ENCODE measurements around the gene RAB17. TPM values are rescaled to one million over a fixed set of nuclear protein-coding genes. Genes with fewer than 3 reads are reported as not detected.
"Not testable (repeated sequence)": the region's sequence is repeated elsewhere in the genome, so short reads cannot be mapped to it uniquely, and the experiment has no call there.

RAB17 gene
- total RNA-seq, 2 donors from 2014 or later, result 6.4 to 6.5 TPM

DNA sequence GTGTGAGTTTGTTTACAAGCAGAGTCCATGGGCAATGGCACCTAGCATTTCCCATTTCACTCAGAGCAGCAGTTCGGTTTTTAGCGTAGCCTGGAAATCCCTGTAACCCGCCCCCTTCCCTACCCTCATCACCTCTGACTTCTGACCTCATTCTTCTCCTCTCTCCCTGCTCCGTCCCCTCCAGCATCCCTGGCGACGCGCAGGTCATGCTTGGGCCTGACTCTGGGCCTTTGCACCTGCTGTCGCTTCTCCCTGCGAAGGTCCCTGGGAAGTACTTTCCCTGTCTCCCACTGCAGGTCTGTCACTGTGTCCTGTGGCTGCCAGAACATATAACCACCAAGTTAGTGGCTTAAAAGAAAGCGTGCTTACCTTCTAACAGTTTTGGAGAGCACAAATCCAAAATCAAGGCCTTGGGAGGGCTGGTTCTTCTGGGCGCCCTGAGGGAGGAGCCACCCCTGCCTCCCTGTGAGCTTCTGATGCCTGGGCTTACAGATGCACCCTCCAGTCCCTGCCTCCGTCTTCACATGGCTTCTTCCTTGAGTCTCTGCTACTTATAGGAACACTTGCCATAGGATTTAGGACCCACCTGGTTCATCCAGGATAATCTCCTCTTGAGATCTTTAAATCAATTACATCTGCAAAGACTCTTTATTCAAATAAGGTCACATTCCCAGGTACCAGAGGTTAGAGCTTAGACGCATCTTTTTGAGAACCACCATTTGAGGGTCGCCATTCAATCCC is 8.1 kb upstream of the RAB17 start:
- H3K4me1 ChIP-seq (ENCODE audit: control insufficient read depth in 1 of 2, low read depth in 2 of 2), result peaks cover 18 to 66% of the 10 kb centered on the region in 2 donors
- no peak for DNase-seq (ENCODE audit: low spot score)
- H3K4me3 ChIP-seq, result no peak overlapping the region
- H3K27me3 ChIP-seq (replicated peaks; ENCODE audit: insufficient read depth), result no peaks in the 10 kb centered on the region
- no peak for ATAC-seq (ENCODE audit: insufficient number of reproducible peaks, low FRiP score, low read depth)
- H3K27ac ChIP-seq, result peak overlapping the region; percentile 83 to 98
- no peaks in the 10 kb centered on the region for H3K36me3 ChIP-seq
- TF ChIP-seq, protein P1, sequence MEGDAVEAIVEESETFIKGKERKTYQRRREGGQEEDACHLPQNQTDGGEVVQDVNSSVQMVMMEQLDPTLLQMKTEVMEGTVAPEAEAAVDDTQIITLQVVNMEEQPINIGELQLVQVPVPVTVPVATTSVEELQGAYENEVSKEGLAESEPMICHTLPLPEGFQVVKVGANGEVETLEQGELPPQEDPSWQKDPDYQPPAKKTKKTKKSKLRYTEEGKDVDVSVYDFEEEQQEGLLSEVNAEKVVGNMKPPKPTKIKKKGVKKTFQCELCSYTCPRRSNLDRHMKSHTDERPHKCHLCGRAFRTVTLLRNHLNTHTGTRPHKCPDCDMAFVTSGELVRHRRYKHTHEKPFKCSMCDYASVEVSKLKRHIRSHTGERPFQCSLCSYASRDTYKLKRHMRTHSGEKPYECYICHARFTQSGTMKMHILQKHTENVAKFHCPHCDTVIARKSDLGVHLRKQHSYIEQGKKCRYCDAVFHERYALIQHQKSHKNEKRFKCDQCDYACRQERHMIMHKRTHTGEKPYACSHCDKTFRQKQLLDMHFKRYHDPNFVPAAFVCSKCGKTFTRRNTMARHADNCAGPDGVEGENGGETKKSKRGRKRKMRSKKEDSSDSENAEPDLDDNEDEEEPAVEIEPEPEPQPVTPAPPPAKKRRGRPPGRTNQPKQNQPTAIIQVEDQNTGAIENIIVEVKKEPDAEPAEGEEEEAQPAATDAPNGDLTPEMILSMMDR (IDR thresholded peaks at IDR 0.05), result no peak
- H3K9me3 ChIP-seq, result no peaks in the 10 kb centered on the region

- Histone ChIP-seq H3K4me1 (ENCODE audit: control insufficient read depth in 1 of 2, low read depth in 2 of 2) (peaks cover 18 to 69% of the 10 kb centered on the region in 2 donors), H3K9me3 (no peaks in the 10 kb centered on the region), H3K4me3 (no peak overlapping the region), H3K36me3 (no peaks in the 10 kb centered on the region), H3K27me3 (replicated peaks; ENCODE audit: insufficient read depth) (no peaks in the 10 kb centered on the region), H3K27ac (peak overlapping the region; percentile 57 to 93)
- TF ChIP-seq, protein P1 (IDR thresholded peaks at IDR 0.05), result no peak
- ATAC-seq (ENCODE audit: insufficient number of reproducible peaks, low FRiP score, low read depth) (no peak), DNase-seq (ENCODE audit: low spot score) (no peak)
These were observed 6.9 kb upstream of the RAB17 start for GRCh38 chr2:237597196-237598145.

DNA sequence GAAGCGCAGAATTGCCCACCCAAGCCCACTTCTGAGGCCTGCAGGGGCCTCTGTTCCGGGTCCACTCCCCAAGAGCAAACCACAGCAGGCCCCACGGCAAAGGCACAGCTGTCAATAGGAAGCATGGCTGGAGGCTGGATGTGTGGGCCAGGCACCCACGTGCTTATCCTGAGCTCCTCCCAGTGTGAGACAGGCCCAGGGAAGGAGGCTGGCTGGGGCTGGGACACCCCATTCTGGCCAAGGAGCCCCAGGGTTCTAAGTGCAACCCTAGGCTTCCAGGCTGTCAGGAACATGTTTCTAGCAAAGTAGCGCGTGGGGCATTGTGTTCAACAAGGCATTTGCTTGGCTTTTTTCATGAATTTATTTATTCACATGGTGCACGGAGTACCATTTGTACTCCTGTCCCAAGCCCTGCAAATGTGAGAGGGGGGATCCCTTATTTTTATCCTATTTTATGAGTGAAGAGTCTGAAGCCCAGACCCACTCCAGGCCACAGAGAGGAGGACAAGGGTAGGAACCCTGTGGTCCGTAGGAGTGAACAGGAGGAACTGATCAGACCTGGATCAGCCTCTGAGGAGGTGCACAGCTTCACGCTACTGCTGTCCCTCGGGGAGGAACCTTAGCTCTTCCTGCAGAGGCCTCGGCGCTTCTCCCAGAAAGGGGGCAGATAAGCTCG is 6.1 kb upstream of the RAB17 start:
- H3K4me3 ChIP-seq, result no peak overlapping the region
- H3K36me3 ChIP-seq, result no peaks in the 10 kb centered on the region
- no peaks in the 10 kb centered on the region for H3K27me3 ChIP-seq (replicated peaks; ENCODE audit: insufficient read depth)
- H3K4me1 ChIP-seq (ENCODE audit: control insufficient read depth in 1 of 2, low read depth in 2 of 2), result peaks cover 18 to 68% of the 10 kb centered on the region in 2 donors
- TF ChIP-seq, protein P1 (IDR thresholded peaks at IDR 0.05), result no peak
- ATAC-seq (ENCODE audit: insufficient number of reproducible peaks, low FRiP score, low read depth), result no peak
- no peaks in the 10 kb centered on the region for H3K9me3 ChIP-seq
- H3K27ac ChIP-seq, result peak overlapping the region; percentile 57 to 93
- no peak for DNase-seq (ENCODE audit: low spot score)

GRCh38 chr2:237595829-237596519 is 5.4 kb upstream of the RAB17 start:
- H3K9me3 ChIP-seq; H3K36me3 ChIP-seq; ATAC-seq (ENCODE audit: insufficient number of reproducible peaks, low FRiP score, low read depth); H3K4me3 ChIP-seq; H3K27me3 ChIP-seq (replicated peaks; ENCODE audit: insufficient read depth); DNase-seq (ENCODE audit: low spot score): not testable (repeated sequence)
- Histone ChIP-seq H3K27ac (peak overlapping the region; percentile 86 to 93), H3K4me1 (ENCODE audit: control insufficient read depth in 1 of 2, low read depth in 2 of 2) (peaks cover 22 to 68% of the 10 kb centered on the region in 2 donors)

DNA sequence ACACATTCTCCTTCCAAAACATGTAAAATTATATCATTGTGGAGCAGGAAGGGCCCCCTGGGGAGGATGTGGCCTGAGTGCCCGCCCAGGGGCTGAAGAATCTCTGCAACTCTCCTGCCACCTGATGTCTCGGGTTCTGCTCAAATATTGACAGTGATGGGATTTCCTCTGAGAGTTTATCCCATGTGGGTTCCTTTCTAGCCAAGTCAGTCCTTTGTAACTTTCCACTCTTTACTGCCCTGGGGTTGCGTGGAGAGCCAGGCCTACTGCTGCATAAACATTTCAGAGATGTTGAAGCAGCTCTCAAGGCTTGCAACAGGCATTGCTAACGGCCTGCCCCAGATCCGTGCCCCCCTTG is 4.0 kb upstream of the RAB17 start:
- peak; percentile 47 for ATAC-seq (ENCODE audit: insufficient number of reproducible peaks, low FRiP score, low read depth)
- Histone ChIP-seq H3K4me3 (peak overlapping the region; percentile 31), H3K27ac (peak overlapping the region; percentile 86 to 93), H3K27me3 (replicated peaks; ENCODE audit: insufficient read depth) (no peaks in the 10 kb centered on the region), H3K4me1 (ENCODE audit: control insufficient read depth in 1 of 2, low read depth in 2 of 2) (peaks cover 23 to 65% of the 10 kb centered on the region in 2 donors), H3K9me3 (no peaks in the 10 kb centered on the region), H3K36me3 (no peaks in the 10 kb centered on the region)
- TF ChIP-seq, protein P1 (IDR thresholded peaks at IDR 0.05), result no peak
- no peak for DNase-seq (ENCODE audit: low spot score)

Measured in thoracic aorta (tissue), 2 donors.